ENCODE results near the gene CENPU.
A peak's percentile ranks its signal among the peaks of the same experiment; 100 is the strongest.
"Not testable (repeated sequence)": the region's sequence is repeated elsewhere in the genome, so short reads cannot be mapped to it uniquely, and the experiment has no call there.

CENPU gene

DNA sequence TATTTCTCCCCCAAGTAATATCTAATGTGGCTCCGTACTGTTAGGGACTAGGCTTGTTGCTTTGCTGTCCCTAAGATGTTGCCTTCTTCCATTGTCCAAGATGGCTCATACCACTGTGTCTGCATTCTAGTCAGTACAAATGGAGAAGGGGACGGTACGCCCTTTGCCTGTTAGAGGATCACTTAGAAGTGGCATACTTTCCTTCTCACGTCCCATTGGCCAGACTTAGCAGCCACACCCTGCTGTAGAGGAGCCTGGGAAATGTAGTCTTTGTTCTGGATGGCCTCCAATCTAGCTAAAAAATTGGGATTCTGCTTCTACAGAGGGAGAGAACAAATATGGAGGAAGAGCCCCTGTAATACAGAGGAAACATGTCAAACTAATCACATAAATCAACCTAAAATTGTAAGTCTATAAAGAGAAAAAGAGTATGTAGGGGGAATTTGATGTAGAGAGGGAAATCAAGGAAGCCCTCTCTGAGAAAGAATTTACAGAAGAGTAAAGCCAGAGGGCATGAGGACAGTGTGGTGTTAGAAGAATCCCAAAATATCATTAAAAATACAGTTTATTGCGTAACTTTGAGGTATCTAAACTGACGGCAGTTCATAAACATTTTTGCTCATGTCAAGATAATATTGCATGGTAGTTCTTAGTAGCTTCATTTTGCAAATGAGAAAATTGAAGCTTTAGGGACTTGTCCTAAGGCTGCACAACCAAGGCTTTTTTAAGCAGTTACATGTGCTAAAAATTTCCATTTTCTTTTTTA lies 69.3 kb downstream of the CENPU start:
- no peak for DNase-seq

DNA sequence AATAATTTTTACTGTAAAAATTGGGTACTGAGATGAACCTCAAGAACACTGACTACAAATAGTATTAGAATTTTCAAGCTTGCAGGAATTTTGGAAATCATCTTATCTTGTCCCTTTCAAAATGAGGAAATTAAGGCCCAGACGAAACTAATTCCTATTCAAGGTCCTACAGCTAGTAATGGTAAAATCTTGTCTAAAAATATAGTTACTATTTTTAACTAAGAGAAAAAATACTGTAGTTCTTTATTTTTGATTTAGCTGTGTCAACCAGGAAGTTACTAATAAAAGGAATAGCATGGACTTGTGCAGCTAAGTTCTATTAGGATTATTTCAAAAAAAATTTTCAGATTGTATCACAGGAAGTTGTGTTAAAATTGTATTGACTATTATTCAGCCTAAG lies 71.7 kb downstream of the CENPU start:
- DNase-seq, result no peak

DNA sequence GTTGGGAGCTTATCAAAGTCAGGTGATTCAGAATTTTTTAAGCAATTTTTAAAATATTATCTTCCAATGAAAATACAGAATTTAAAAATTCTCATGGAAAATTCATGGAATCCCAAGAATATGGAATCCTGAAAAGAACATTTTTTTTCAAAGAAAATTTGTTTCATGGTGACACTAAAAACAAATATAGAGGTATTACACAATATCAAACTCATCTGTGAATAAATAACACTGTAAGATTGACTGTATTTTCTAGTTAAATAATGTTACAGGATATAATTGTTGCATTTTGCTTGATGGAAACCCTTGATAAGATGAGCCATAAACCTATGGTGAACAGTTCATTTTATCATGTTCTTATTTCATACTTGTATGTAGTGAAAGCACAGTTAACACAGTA lies 72.9 kb downstream of the CENPU start:
- no peak for DNase-seq

DNA sequence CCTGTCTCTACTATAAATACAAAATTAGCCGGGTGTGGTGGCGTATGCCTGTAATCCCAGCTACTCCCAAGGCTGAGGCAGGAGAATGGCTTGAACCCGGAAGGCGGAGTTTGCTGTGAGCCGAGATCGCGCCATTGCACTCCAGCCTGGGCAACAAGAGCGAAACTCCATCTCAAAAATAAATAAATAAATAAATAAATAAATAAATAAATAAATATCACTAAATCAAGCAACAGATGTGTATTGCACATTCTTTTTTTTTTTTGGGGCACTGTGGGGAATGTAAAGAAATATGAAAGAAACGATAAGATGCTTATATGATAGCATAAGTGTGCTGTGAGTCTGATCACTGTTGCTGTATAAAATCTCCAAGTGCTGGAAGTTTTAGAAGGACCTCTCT lies 76.1 kb downstream of the CENPU start:
- not testable (repeated sequence) for DNase-seq

DNA sequence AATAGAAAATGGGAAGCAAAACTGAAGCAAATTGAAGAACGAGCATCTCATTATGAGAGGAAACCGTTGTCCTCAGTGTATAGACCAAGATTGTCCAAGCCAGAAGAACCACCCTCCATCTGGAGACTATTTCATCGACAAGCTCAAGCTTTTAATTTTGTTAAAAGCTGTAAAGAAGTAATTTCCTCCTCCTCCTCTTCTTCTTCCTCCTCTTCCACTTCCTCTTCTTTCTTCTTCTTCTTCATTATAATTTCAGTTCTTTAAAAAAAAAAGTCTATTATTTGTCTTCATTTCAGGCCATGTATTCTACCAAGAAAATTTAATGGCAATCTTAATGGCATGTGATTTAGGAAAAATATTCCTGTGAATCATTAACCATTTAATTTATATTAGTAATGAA lies 76.8 kb downstream of the CENPU start:
- DNase-seq, result no peak

DNA sequence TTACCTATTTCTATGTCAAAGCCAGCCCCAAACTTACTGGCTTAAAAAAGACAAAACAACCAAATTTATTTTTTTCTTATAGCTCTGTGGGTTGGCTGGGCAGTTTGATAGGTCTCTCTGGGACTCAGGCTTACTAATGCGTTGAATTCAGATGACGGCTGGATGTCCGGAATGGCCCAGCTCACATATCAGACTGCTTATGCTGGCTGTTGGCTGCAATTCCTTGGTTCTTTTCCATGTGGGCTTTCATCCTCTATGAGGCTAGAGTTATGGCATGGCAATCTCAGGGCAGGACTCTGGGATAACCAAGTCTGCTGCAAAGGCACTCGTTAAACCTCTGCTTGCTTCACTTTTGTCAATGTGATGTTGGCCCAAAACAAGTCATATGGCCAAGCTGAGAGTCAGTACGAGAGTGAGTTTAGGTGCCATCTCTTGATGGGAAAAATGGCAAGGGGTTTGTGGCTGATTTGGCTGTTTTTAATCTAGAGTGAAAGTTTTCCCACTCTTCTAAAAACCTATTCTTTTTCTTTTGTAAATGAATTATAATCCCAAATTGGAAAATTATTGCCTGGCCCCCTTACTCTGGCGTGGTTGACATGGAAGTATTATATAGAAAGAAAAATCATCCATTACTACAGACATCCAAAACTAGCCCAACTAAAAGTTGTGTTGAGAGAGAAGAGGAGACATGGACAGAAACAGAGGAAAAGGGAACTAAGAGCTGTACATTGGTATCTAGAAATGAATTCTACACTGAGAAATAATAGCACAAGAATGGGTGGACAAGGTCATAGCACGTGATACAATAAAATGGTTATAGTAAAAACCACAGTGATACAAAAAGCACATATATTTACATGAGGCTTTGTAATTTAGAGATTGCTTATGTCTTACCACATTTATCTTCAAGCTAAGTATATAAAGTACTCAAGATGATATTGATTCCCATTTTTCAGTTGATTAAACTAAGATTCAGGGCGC lies 77.7 kb downstream of the CENPU start:
- DNase-seq, result no peak

DNA sequence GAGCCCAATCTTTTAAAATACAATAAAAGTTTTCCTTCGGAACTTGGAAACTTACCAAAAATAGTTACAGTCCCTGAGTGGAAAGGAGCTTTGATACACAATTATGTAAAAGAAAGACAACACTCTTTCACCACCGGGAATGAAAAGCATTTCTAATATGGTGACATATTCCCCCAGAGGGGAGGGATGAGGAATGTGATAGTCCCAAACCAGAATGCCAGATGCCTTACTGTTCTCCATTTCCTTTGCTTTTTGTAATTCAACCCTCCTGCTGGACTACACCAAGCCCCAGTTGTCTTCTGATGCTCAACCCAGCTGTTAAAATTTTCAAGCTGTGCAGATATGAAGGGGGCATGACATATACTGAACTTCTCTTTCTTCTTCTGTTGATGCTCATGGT lies 80.2 kb downstream of the CENPU start:
- DNase-seq, result no peak

DNA sequence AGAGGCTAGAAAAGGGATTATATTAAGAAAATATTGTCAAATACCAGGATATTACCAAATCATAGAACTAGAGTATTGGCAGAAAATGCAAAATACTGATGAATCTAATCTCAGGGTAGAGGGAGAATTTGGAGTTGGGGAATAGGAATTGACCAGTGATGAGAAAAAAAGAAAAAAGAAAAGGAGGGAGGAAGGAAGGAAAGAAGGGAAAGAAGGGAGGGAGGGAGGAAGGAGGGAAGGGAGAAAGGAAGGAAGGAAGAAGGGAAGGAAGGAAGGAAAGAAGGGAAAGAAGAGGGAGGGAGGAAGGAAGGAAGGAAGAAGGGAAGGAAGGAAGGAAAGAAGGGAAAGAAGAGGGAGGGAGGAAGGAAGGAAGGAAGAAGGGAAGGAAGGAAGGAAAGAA lies 81.2 kb downstream of the CENPU start:
- not testable (repeated sequence) for DNase-seq

DNA sequence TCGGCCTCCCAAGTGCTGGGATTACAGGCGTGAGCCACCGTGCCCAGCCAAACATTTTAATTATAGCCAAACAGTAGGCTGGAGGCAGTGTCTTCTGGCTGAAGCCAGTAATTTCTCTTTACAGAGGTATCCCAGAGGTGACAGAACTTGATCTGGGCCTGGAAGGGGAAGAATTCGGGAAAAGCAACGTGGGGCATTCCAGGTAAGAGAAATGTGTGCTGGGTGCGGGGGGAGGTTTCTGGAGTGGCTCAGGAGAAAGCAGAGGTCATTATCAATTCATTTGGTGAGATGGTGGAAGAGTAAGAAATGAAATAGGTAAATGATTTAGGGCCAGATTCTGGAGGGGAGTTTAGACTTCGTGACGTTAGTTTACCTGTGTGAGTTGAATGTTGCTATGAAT lies 82.0 kb downstream of the CENPU start:
- no peak for DNase-seq

DNA sequence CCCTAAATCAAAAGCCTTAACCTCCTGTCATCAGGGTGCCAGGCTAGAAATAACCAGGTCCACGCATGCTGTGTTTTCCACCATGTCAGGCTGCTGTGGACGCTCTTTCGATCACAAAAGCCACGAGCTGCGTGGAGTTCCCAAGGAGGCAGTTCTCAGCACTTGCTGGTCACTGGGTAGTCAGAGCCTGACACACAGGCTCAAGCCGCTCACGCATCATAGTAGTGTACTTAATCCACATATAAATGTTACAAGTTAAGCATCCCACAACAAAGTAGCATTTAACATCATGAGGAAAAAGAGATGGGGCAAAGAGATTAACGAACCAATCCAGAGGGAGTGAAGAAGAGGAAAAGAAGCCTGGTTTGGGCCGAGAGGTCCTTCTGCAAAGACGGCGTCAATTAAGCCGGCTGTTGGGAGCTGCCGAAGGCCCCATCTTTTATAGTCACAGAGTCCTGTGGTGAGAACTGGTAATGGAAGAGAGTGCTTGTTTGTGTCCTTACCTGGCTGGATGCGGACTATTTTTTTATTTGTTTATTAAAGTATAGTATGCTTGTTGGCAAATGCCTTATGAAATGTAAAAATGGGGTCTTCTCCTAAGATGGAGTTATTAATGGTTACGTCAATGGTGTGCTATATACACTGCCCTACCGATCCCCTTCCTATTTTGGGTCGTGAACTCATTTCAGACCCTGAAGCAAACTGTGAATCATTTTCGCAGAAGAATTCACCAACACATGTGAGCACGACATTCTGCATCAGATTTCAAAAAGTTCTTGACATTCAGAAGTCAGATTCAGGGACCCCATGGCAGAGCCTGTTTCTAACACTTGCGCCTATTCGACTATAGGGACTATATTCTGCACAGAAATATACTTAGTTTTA lies 83.7 kb downstream of the CENPU start:
- DNase-seq, result peak; percentile 36

DNA sequence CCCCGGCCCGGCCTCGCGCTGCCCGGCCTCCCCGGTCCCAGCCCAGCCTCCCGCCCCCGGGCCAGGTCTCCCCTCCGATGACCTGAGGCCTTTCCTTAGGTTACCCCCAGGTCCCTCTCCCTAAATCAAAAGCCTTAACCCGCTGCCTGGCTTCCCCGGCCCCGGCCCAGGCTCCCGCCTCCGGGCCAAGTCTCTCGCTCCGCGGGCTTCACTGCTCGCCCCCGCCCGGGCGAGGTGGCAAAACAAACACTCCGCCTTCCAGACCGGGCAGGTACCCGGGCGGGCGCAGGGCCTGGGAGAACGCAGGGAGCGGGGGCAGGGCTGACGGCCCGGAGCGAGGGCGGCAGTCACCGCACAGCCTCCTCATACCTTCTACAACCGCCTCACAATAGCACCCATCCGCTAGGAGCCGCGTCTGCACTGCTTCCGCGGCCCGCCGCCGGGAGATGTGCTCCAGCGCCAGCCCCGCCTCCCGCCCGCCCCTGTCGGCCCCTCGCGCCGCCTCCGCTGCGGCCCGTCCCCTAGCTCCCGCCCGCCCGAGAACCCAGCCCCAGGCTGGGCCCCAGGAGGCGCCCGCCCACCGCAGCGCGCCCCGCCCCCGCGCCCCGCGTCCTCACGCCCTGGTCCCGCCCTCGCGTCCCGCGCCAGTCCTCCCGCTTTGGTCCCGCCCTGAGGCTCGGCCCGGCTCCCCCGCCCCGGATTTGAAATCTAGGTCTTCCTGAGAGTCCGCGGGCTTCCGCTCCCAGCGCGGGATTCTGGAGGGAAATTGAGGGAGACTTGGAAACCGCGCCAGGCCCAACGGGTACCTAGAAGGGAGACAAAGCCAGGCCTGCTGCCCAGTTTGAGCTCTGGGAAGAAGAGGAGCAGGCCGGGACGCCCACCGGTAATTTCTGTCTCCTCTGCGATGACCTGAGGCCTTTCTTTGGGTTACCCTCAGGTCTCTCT lies 84.6 kb downstream of the CENPU start, which contains the start of the genes CASP3 and PRIMPOL:
CASP3 (minus strand) TSS at position 422 of the 945 bp plus-strand sequence. CDS start 10,994 bp downstream, outside the sequence.
PRIMPOL (plus strand) TSS at position 713 of the 945 bp plus-strand sequence. CDS start 7,403 bp downstream, outside the sequence.
- DNase-seq, result peak; percentile 98

DNA sequence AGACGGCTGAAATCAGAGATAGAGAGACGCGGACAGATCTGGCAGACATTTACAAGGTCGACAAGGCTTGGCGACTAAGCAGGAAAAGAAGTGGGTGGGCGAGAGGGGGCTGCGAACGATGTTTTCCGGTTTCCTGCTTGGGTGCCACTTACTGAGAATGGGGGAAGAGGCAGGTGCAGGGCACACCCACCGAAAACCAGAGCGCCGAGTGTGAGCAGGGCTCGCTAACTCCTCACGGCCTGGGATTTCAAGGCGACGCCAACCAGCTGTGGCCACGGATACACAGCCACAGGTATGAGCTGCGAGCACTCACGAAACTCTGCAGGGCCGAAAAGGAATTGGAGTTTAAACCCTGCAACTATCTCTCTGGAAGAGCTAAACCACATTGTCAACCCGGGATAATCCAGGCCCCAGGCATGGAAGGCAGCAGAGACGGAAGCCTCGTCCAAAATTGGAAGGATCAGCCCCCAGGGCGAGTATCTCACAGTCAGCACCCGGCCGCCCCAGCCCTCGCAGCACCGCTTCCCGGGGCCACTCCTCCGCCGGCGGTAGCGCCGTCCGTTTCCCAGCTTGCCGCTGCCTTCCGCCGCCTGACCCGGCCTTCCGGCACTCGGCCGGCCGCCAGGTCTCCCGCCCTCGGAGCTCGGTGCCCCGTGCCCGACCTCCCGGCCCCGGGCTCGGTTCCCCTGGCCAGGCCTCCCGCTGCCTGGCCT lies 85.4 kb downstream of the CENPU start:
- DNase-seq, result peak; percentile 59

DNA sequence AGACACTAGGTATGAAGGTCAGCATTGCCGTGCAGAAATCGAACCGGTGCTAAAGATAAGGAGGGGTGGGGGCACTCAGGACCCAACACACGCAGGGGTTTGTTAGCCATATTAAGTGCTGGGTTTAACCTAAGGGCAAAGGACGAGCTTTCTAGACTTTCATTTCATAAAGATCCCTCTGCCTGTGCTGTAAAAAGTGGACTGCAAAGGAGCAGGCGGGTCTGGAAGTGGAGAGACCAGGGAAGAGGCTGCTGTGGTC lies 85.9 kb downstream of the CENPU start:
- no peak for DNase-seq

DNA sequence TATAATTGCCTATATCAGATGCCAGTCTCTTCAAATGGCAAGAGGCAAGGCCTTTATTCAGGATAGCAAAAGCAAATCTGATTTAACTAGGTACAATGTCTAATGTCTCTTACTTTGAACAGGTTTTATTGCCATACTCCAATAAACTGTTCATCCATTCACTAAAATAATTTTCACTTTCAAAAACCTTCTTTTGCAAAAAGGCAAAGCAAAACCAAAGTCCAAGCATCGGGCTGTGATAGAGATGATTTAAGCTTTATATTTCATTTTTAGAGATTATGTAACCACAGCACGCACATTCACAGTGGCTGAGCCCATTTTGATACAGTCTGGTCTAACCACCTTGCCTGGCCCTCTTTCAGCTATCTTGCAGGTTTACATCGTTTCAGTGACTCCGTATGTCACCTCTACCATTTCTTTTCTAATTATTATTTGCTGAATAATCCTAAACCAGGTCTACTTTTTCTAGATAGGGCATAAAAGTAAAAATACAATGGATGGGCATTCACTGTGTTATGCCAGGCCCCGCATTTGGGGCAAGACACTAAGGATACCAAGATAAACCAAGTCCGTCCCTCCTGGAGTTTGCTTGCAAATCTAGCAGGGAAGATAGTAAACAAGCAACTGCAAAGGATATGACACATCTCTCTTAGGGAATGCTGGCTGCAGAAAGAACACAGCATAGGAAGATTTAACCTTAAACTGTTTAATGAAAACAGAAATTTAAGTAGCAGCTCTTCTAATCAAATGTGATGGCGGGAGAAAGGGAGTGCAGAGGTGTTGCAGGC lies 86.4 kb downstream of the CENPU start:
- DNase-seq, result no peak

DNA sequence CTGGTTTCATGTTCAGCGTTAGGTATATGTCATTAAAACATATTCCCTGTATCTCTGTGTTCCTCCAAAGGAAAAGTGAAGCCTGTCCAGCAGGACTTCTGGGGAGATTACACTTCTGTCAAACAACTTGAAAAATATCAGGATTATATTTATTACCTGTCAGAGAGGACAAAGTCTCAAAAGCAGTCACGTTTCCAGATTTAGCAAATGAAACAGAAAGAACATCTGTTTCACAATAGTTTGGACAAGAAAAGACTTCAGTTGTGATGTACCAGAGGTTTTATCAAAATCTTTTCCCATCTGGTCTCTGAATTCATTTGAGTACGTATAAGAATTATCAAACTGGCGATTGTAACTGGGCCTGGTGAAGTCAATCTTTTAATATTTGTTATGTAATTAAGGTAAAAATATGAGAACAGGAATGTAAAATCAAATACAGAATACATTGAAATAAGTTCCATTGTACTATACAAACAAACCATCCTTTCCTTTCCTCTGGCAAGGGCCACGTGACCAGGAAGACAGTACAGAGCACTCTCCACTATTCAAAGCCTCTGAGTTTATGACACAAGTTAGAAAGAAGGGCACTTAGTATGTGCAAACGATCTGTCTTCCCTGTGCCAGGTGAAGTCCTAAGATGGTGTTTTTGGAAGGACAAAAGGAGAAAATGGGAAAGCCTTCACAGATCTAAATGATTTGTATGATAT lies 87.8 kb downstream of the CENPU start:
- DNase-seq, result no peak

DNA sequence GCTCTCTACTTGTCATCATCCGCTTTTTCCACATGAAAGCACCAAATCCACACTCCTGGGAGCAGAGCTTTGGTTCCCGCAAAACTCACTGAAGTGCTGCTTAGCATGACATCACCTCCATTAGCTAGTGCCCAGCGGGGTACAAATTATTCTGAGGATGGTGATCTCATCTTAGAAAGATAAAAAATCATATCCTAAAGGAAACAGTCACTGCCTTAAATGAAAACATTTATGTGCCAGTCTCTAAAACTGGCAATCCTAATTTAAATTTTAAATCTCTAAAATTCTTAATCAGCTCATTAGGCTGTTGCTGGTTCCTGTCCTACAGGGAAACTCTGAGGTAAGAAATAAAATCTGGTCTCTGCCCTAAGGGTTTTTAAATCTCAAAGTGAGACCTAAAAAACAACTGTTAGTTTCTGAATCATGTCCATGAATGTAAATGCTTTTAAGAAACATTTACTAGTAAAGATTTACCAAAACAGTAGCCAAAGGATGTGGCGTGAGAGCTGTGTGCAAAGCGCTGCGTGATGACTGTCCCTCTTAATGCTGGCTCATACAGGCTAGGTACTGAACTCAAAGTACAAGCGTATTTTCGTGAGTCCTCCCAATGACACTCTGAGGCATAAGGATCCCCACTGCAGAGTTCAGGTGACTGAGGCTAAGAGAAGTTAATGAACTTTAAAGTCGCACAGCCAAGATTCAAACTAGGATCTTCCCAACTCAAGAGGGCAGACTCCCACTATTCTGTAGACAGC lies 89.2 kb downstream of the CENPU start:
- DNase-seq, result no peak

All from stimulated activated CD4-positive, alpha-beta T cell treated with anti-CD3 and anti-CD28 coated beads, Interleukin-15, amount 100 ng/mL, for 24 hours (primary cell).